PC-3 (cell line): ENCODE measurements around the gene PPCDC. TPM values are rescaled to one million over a fixed set of nuclear protein-coding genes. Genes with fewer than 3 reads are reported as not detected.

ENCODE experiments used
- ATAC-seq: fragments of 200-7000 bp; cut with Tn5 transposase; 2 replicates; pipeline ENCODE4 v1.9.1; 2020; ENCODE audit warnings: mild to moderate bottlenecking, moderate library complexity
- BruUV-seq: library from RNA; stranded (reverse); fragments of 400-500 nt; replicated peaks from 2 replicates; lab custom pipeline; 2021; lab: Mats Ljungman, UMichigan
- CTCF ChIA-PET: fragments of 300-600 bp; sonication (Branson Sonifier 250); formaldehyde crosslinking; loops from one replicate; lab custom pipeline; 2022; ENCODE audit warnings: antibody characterized with exemption; lab: Charles Lee
- POLR2A ChIA-PET: fragments of 300-600 bp; sonication (Branson Sonifier 250); formaldehyde crosslinking; loops from one replicate; lab custom pipeline; 2022; ENCODE audit warnings: antibody characterized with exemption; ENCODE audit not compliant: unreplicated experiment; lab: Charles Lee
- DNase-seq: peaks from one replicate; pipeline ENCODE4 v3.0.0-alpha.2; 2015
- H2AFZ ChIP-seq: fragments of 300-600 bp; sonication (generic); 2 replicates; pipeline ENCODE4 v1.6.0; 2016; ENCODE audit warnings: antibody characterized with exemption, low read length
- H3F3A ChIP-seq: fragments of 300-600 bp; sonication (generic); one replicate; pipeline ENCODE4 v1.6.0; 2017; ENCODE audit warnings: antibody characterized with exemption, low read length, control low read depth, mild to moderate bottlenecking; ENCODE audit not compliant: unreplicated experiment
- H3K27ac ChIP-seq: fragments of 300-600 bp; sonication (generic); 2 replicates; pipeline ENCODE4 v1.5.1; 2016; ENCODE audit warnings: mild to moderate bottlenecking, low read length
- H3K27me3 ChIP-seq: fragments of 300-600 bp; sonication (generic); 2 replicates; pipeline ENCODE4 v1.6.1; 2016; ENCODE audit warnings: low read length, mixed read lengths
- H3K36me3 ChIP-seq: fragments of 300-600 bp; sonication (generic); 2 replicates; pipeline ENCODE4 v1.6.1; 2016; ENCODE audit warnings: low read depth, mixed run types, low read length, mixed read lengths
- H3K4me1 ChIP-seq: fragments of 300-600 bp; sonication (generic); 2 replicates; pipeline ENCODE4 v1.5.1; 2016; ENCODE audit warnings: low read length; ENCODE audit not compliant: insufficient read depth
- H3K4me2 ChIP-seq: fragments of 300-600 bp; sonication (generic); 2 replicates; pipeline ENCODE4 v1.6.0; 2016; ENCODE audit warnings: low read length
- H3K4me3 ChIP-seq: fragments of 300-600 bp; sonication (generic); 2 replicates; pipeline ENCODE4 v1.5.1; 2016; ENCODE audit warnings: mild to moderate bottlenecking, low read length, mixed read lengths
- H3K79me2 ChIP-seq: fragments of 300-600 bp; sonication (generic); 2 replicates; pipeline ENCODE4 v1.6.1; 2017; ENCODE audit warnings: low read length, mixed read lengths
- H3K9ac ChIP-seq: fragments of 300-600 bp; sonication (generic); 2 replicates; pipeline ENCODE4 v1.6.0; 2016; ENCODE audit warnings: mild to moderate bottlenecking, low read length
- H3K9me2 ChIP-seq: fragments of 300-600 bp; sonication (generic); replicated peaks from 2 replicates; pipeline ENCODE4 v1.6.1; 2016; ENCODE audit warnings: mixed run types, low read length, mixed read lengths
- H3K9me3 ChIP-seq: fragments of 300-600 bp; sonication (generic); 2 replicates; pipeline ENCODE4 v1.6.1; 2016; ENCODE audit warnings: low read length, mixed read lengths
- H4K20me1 ChIP-seq: fragments of 300-600 bp; sonication (generic); 2 replicates; pipeline ENCODE4 v1.6.1; 2016; ENCODE audit warnings: low read length, mixed read lengths
- CTCF ChIP-seq: fragments of 300-600 bp; sonication (generic); conservative IDR thresholded peaks from 2 replicates; pipeline ENCODE4 v1.5.1; 2017; ENCODE audit warnings: antibody characterized with exemption, low read depth, mild to moderate bottlenecking, low read length
- EZH2 ChIP-seq: fragments of 300-600 bp; sonication (generic); IDR thresholded peaks from one replicate; pipeline ENCODE4 v1.6.1; 2017; ENCODE audit warnings: antibody characterized with exemption, mild to moderate bottlenecking, low read length; ENCODE audit not compliant: unreplicated experiment
- EZH2phosphoT487 ChIP-seq: fragments of 300-600 bp; sonication (generic); IDR thresholded peaks from 2 replicates; pipeline ENCODE4 v1.6.1; 2018; ENCODE audit warnings: mild to moderate bottlenecking, antibody characterized with exemption, low read length, borderline replicate concordance
- intact Hi-C: fragments of 100-400 bp; cut with micrococcal nuclease; formaldehyde crosslinking; loops from 2 replicates; pipeline ENCODE4 v1.9.0; 2023
- total RNA-seq: library from RNA; depleted of rRNA; stranded (reverse); fragments of >200 nt; gene quantifications from 2 replicates; pipeline ENCODE4 v1.2.3, GENCODE V29; 2014

The PPCDC gene
- total RNA-seq, 1 experiment from 2014 or later: 31.5 TPM

- intact Hi-C loops: no loop called here
- ChIA-PET CTCF (no interaction called here), POLR2A (no interaction called here)
- Histone ChIP-seq H3K4me2 (no peak overlapping the region), H3K9me2 (no peaks in the 10 kb centered on the region), H4K20me1 (no peaks in the 10 kb centered on the region), H3K36me3 (no peaks in the 10 kb centered on the region), H3K27me3 (no peaks in the 10 kb centered on the region), H3K79me2 (no peaks in the 10 kb centered on the region), H3K4me3 (no peak overlapping the region), H2AFZ (no peak overlapping the region), H3K9ac (no peak overlapping the region), H3K9me3 (no peaks in the 10 kb centered on the region), H3F3A (no peaks in the 10 kb centered on the region), H3K27ac (no peak overlapping the region), H3K4me1 (no peaks in the 10 kb centered on the region)
- TF ChIP-seq CTCF (no peak), EZH2phosphoT487 (no peak), EZH2 (no peak)
- BruUV-seq: no TSS peak
- no peak for ATAC-seq
- no peak for DNase-seq
These were observed 32.6 kb downstream of the PPCDC start for GRCh38 chr15:75056036-75056435.

- no peaks in the 10 kb centered on the region for H3K36me3 ChIP-seq
- no TSS peak for BruUV-seq
- no peak overlapping the region for H3K27ac ChIP-seq
- ChIA-PET CTCF (no interaction called here), POLR2A (no interaction called here)
- no peaks in the 10 kb centered on the region for H3K79me2 ChIP-seq
- H3F3A ChIP-seq: no peaks in the 10 kb centered on the region
- H3K9me3 ChIP-seq: no peaks in the 10 kb centered on the region
- H2AFZ ChIP-seq: no peak overlapping the region
- H3K4me2 ChIP-seq: no peak overlapping the region
- TF ChIP-seq EZH2 (no peak), CTCF (no peak)
- no peak overlapping the region for H3K9ac ChIP-seq
- DNase-seq (peak; percentile 23), ATAC-seq (no peak)
- H3K4me3 ChIP-seq: no peak overlapping the region
- intact Hi-C loops: no loop called here
- H4K20me1 ChIP-seq: no peaks in the 10 kb centered on the region
- no peaks in the 10 kb centered on the region for H3K27me3 ChIP-seq
- no peaks in the 10 kb centered on the region for H3K9me2 ChIP-seq
- no peaks in the 10 kb centered on the region for H3K4me1 ChIP-seq
These were observed 34.9 kb downstream of the PPCDC start for GRCh38 chr15:75058127-75058905.

GRCh38 chr15:75059607-75060006 lies 36.2 kb downstream of the PPCDC start:
- H2AFZ ChIP-seq: no peak overlapping the region
- H3K4me3 ChIP-seq: no peak overlapping the region
- no peak overlapping the region for H3K9ac ChIP-seq
- H3F3A ChIP-seq: no peaks in the 10 kb centered on the region
- no peak for ATAC-seq
- CTCF ChIA-PET: no interaction called here
- H3K36me3 ChIP-seq: no peaks in the 10 kb centered on the region
- no peak overlapping the region for H3K27ac ChIP-seq
- H3K79me2 ChIP-seq: no peaks in the 10 kb centered on the region
- intact Hi-C loops: no loop called here
- no TSS peak for BruUV-seq
- no peaks in the 10 kb centered on the region for H3K4me1 ChIP-seq
- H3K4me2 ChIP-seq: no peak overlapping the region
- no peaks in the 10 kb centered on the region for H4K20me1 ChIP-seq
- H3K27me3 ChIP-seq: no peaks in the 10 kb centered on the region
- no peaks in the 10 kb centered on the region for H3K9me3 ChIP-seq
- no peak for TF ChIP-seq EZH2phosphoT487
- no peak for TF ChIP-seq CTCF
- no peak for TF ChIP-seq EZH2
- no peaks in the 10 kb centered on the region for H3K9me2 ChIP-seq
- POLR2A ChIA-PET: no interaction called here
- DNase-seq: no peak
